CD4-positive, alpha-beta T cell treated with Interleukin-15 for 4 hours (primary cell): ENCODE measurements around the gene B3GNT3.

Source experiments
- DNase-seq: peaks from one replicate; pipeline ENCODE4 v3.0.0-alpha.2; 2020; ENCODE audit warnings: low spot score

B3GNT3 gene, protein sequence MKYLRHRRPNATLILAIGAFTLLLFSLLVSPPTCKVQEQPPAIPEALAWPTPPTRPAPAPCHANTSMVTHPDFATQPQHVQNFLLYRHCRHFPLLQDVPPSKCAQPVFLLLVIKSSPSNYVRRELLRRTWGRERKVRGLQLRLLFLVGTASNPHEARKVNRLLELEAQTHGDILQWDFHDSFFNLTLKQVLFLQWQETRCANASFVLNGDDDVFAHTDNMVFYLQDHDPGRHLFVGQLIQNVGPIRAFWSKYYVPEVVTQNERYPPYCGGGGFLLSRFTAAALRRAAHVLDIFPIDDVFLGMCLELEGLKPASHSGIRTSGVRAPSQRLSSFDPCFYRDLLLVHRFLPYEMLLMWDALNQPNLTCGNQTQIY

DNA sequence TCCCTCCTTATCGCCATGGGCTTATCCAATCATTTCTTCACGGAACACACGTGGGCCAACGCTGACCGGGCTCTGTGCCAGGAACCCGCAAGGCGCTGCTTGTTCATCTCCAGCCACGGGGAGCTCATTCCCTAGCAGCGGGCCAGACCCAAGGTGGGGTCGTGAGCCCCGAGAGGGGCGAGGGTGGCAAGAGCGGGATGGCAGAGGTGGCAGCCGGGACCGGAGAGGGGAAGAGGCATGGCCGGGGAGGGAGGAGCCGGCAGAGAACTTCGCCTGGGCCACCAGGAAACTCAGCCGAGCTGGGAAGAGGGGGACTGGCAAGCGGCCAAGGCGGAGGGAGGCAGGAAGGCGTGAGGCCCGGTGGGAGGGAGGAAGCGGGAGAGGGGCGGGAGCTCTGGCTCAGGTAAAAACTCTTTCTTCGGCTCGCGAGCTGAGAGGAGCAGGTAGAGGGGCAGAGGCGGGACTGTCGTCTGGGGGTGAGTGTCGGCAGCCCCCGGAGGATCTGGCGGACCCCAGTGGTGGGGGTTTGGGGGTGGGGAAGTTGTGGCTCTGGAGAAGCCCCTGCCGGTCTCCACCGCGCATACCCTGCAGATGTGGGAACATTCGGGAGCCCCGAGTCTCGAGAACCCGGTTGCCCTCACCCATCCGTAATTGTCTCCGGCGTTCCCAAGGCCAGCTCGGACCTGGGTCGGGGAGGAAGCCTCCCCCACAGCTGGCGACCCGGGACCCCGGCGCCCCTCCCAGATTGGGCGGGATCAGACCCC, at the start of gene B3GNT3:
Gene B3GNT3, plus strand, starts transcription at position 408 of the 764 bp plus-strand sequence. CDS start 12,670 bp downstream, outside the sequence.
- DNase-seq, result no peak

DNA sequence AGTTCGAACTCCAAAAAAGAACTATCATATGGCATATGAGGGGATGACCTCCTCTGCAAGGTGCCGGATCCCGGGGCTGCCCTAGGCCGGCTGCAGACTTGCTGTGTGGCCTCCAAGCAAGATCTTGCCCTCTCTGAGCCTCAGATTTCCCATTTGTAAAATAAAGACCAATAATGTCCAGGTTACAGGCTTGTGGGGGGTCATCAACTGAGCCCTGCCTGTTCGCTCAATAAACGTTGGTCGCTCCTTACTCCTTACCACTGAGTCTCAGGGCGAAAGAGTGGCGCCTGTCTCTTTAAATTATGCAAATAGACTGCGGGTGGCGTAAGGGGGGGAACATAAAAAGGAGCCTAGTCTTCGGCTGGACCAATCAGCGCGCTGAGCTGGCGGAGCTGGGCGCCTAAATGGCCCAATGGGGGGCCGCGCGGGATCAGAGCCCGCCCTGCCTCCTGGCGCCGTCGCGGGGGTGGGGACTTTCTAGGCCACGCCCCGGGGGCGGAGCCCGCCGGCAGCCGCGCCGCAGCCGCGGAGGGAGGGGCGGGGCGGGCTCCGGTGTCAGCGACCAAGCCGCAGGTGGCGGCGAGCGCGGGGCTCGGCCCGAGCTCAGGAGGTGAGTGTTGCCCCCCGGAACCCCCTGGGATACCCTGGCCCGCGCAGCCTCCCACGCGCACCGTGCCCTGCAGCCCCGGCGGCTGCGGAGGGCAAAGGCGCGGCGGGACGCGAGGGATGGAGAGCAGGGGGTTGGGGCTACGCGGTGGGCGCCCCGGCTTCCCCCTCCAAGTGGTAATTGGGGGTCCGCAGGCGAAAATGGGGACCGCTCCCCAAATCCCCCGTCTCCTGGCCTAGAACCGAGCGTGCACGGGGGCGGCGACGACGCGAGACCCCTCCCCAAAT, 47.5 kb upstream of the B3GNT3 start:
- DNase-seq, result peak; percentile 95

DNA sequence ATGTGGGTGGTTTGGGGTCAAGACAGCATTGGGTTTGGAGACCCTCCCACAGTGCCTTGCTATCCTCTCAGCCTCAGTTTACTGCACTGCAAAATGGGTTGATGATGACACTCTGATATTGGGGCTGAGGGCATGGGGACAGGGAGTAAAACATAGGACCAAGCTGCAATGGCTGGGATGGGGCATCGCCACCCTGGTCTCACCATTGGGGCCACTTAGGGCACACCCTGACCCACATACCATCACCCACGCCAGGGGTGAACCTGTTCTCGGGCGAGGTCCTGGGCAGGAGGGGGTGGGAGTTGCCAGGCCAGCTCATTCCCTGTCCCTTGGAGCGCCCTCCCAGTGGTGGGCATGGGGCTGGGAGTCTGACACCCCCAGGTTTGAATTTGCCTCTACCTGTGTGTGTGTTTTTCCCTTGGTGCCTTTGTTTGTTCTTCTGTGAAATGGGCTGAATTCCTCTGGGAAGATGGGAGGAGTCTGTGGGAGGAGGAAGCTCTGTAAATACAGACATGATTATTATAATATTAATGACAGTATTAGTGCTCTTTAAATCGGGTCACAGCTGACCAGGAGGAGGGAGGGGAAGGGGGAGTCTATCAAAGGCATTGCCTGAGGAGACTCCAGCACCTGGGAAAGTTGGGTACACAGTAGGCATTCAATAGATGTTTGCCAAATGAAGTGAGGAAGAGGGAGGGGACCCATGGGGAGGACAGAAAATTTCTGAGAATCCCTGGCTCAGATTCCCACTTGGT, 45.9 kb upstream of the B3GNT3 start:
- DNase-seq, result no peak

DNA sequence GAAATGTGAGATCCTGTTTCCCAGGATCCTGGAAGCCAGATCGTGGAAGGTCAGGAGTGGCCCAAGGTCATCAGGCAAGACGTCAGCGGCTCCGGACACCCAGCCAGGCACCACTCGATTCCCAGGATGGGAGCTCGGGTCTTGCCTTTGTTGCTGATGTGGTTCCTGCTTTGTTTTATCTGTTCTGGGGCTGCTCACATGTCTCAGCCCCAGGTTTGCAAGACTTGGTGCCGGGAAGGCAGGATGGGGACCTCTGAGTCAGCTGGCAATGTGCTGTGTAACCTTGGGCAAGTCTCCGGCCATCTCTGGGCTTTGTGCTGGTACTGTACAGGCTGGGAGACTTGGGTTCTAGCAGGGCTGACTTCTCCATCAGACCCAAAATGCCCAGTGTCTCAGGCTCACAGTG, 45.0 kb upstream of the B3GNT3 start:
- DNase-seq, result no peak

DNA sequence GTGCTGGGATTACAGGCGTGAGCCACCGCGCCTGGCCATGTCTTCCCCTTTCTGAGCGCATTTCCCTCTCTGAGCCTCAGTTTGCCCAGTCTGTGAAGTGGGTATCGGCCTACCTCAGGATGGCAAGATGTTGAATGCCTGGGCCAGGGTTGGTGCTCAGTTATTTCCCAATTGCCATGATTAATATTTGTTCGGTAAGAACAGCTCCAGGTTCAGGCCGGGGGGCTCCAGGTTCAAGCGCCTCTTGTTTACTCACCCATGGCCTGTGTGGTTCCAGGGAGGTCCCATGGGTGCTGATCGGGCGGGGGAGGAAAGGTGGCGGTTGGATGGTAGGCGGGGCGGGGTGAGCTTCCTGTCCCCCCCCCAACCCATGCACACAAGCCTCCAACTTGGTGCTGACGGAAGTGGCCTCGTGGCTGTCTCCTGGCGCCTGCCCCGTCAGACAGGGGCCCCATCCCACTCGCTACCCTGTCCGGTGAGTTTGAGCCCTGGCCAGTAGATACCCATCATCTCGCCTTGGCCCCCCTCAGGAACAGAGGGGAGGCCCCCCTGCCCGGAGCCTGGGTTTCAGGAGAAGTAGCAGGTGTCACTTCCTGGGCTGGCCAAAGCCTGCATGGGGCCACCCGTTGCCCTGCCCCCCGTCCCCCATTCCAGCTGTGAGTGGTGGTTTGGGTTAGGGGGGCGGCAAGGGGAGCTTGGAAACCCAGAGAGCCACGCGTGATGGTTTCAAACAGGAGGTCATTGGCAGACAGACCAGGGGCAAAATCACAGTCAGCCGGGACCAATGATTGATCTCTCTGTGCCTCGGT, 43.6 kb upstream of the B3GNT3 start, which contains the start of gene FCHO1:
Gene FCHO1, plus strand, starts transcription at position 375 of the 809 bp plus-strand sequence. CDS start 3,688 bp downstream, outside the sequence.
- DNase-seq, result peak; percentile 86

DNA sequence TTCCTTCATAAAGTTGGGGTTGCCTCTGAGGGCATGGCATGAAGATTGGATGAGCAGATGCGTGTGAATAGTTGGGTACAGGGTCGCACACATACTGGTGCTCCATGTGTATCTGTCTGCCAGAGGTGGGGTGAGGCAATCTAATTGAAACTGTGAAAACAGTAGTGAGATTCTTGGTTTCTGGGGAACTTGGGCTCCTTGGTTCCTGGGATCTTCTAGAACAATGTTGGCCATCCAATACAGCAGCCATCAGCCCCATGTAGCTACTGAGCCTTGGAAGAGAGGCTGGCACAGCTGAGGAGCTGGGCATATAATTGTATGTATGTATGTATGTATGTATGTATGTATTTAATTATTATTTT, 43.0 kb upstream of the B3GNT3 start:
- no peak for DNase-seq

DNA sequence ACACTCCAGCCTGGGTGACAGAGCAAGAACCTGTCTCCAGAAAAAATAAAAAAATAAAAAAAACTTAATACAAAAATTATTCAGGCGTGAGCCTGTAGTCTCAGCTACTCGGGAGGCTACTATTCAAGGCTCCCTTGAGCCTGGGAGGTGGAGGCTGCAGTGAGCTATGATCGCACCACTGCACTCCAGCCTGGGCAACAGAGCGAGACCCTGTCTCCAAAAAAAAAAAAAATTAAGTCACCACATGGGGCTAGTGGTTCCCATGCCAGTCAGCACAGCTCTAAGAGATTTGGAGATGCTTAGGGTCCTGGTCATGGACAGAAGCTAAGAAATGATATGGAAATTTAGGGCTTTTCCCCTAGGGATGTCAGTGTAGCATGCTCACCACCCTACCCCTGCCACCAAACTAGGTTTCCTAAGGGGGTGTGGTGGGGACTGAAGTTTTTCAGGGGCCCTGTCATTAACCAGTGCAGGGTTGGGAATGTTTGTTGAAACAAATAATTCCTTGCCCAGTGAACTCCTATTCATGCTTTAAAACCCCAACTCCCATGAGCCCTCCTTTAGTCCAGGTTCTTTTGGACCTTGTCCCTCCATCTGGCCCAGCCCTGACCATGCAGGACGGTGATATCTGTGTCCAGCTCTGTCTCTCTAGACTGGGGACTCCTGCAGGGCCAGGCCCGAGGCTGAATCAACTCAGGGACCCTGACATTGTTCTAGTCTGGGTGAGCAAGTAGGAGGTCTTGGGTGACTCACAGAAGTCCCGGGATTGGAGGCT, 41.9 kb upstream of the B3GNT3 start:
- no peak for DNase-seq

DNA sequence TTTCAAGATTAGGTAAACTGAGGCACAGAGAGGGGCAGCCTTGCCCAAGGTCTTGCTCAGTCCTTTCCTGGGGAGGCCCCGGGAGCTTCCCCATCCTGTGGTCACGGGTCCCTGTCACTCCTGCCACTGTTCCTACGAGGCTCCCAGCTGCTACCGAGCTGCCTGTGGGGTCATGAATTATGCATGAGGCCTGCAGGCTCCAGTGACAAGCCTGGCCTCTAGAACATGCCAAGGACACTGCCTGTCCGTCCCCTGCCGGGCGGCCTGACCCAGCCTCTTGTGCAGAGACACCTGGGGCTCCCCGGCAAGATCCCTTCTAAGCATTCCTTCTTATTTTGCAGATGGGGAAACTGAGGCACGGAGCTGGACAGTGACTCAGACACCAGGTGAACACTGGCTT, 41.0 kb upstream of the B3GNT3 start:
- no peak for DNase-seq

DNA sequence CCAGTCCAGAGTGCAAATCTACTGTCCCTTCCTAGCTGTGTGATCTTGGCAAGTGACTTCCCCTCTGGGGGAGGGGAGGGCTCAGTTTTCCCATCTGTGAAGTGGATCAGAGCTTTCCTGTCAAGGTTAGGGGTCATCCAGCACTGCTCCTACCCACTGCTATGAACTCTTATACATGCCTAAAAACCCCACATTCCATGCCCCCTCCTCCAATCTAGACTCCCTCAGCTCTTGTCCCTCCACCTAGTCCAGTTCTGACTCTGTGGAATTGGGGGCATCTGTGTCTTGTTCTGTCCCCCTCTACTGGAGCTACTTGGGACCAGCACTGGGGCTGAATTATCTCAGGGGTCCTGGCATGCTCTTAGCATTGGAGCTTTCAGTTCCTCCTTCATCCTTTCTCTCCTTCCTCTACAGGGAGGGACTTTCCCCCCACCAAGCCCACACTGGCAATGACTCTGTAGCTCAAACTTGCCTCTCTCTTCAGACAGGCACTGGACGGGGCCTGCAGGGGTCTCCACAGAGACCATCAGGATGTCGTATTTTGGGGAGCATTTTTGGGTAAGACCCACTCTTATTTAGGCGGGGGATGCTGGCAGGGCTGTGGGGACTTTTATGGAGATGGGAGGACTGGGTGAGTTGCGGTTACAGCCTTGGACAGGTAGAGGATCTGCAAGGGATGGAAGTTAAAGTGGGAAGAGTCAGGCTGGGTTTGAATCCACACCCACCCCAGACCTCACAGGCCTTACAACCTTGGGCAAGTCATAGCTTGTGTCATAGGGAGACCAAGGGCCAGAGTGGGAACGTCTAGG, 40.1 kb upstream of the B3GNT3 start:
- no peak for DNase-seq

DNA sequence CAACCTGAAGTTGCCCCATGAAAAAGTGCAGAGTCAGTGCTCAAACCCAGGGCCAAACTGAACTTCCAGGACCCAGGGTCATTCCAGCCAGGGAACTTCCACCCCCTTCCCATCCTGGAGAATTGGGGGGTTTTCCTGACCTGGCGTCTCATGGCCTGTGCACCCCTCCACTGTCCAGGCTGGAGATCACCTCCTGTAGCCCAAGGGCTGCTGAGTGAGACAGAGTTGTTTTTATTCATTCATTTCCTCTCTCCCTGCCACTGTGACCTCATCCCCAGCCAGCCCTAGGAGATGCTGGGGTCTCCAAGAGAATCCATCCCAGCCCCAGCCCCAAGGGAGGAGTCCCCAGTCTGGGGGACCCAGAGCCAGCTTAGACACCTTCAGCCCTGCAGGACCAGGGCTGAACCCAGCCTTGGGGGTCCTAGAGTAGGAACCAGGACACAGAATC, 39.5 kb upstream of the B3GNT3 start:
- DNase-seq, result no peak

DNA sequence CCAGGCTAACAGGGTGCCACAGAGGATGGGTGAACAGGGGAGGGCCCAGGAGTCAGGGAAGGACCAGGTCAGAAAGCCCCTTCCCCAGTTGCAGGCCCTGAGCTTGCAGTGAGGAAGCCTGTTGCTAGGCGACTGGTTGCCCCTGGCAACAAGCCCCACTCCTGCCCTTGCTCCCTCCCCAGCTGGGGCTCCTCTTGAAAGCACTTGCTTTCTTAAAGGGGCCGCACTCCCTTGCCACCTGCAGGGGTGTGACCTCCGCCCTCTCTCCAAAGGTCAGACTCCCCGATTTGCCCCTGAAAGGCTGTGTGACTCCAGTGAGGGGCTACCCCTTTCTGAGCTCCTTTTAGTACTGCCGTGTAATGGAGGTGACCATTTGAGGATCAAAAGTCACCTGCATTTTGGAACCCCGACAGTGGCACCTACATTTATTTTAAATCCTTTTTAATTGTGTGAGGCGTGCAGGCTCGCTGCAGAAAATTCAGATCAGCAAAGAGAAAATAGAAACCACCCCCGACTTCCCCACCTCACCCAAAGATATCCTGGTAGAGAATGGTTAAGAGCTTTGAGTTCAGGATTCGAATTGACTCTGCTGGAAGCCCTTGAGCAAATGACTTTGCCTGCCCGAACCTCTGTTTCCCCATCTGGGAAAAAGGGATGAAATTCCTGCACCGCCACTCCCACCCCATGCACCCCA, 38.8 kb upstream of the B3GNT3 start:
- DNase-seq, result peak; percentile 33

DNA sequence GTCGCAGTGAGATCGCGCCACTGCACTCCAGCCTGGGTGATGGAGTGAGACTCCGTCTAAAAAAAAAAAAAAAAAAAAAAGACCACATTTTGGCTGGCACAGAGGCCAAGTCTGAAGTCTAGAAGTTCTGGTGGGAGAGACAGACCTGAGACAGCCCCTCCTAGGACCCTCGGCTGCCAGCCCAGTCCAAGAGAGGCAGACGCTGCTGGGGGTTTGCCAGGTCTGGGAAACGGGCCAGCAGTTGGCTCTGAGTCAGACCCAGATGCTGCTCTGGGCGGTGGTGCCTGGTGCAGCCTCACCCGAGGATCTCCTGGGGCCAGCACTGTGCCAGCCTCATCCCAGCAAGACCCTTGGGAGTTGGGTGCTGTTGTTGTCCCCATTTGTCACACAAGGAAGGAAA, 37.8 kb upstream of the B3GNT3 start:
- no peak for DNase-seq

DNA sequence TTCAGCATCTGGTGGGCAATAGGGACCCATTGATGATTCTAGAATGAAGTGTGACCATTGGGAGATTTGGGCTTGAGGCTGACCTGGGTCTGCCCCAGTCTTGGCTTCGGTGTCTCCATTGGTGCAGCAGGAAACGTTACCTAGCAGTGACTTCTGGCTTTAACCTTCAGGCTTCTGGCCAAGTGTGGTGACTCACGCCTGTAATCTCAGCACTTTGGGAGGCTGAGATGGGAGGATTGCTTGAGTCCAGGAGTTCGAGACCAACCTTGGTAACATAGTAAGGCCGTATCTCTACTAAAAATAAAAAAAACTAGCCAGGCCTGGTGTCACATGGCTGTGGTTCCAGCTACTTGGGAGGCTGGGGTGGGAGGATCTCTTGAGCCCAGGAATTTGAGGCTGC, 36.4 kb upstream of the B3GNT3 start:
- DNase-seq, result no peak

DNA sequence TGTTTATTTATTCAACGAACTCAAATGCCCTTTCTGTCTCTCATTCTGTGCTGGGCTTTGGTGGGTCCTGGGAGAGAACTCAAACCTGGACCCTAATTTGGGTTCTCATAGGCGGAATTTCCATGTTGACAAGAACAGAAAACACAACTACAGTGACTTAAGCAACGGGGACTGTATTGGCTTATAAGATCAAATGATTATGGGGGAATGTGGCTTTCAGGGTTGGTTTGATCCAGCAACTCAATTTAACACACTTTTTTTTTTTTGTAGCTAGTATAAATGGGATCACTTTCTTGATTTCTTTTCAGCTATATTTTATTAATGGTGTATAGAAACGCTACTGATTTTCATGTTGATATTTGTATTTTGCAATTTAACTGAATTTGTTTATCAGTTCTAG, 33.8 kb upstream of the B3GNT3 start:
- no peak for DNase-seq

DNA sequence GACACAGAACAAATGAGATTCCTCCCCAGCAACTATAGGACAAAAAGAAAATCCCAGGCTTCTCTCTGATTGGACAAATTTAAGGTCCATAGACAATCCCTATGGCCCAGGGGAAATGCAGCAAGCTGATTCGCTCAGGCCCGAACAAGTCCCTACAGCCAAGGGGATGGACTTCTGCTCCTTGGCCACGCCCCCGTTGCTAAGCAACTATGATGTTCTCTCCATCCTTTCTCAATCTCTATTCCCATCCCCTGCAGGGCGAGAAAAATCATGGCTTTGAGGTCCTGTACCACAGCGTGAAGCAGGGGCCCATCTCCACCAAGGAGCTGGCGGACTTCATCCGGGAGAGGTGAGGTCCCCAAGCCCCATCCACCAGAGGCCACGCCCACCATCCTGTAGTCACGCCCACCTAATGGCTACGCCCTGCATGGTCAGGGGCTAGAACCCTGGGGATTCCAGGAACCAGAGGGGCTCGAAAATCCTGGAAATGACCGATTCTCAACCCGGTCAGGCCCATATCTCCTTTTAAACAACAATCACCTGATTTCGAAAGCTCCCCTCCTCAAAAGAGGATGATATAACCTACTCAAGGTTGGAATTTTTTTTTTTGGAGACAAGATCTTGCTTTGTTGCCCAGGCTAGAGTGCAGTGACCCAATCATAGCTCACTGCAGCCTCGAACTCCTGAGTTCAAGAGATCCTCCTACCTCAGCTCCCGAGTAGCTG, 32.3 kb upstream of the B3GNT3 start:
- DNase-seq, result no peak

DNA sequence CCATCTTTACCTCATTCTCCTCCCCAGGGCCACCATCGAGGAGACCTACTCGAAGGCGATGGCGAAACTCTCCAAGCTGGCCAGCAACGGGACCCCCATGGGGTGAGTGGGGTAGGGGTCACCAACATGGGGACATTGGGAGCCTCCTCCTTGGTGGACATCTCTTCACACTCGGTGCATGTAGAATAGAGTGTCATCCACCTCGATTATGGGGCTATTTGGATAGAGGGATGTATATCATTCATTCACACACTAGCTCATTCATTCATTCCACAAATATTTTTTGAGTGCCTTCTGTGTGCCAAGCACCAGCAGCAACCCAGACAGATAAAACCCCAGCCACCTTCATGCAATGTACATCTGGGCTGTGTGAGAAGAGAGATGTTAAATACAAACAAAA, 30.6 kb upstream of the B3GNT3 start:
- DNase-seq, result no peak

DNA sequence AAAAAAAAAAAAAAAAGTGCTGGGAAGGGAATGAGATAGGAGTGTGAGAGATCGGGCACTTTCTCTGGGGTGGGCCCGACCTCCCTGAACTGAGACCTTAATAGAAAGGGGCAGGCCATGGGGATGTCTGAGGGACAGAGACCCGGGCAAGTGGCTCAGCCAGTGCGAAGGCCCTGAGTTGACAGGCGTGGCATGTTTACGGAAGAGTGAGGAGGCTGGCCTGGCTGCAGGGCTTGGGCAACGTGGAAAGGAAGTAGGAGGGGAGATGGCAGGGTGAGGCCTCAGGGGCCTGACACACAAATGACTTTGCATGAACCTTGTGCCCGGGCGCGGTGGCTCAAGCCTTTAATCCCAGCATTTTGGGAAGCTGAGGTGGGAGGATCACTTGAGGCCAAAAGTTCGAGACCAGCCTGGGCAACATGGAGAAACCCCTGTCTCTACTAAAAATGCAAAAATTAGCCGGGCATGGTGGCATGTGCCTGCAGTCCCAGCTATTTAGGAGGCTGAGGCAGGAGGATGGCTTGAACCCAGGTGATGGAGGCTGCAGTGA, 29.8 kb upstream of the B3GNT3 start:
- no peak for DNase-seq
